Measurements from ENCODE around the gene GRAMD1B.

DNA sequence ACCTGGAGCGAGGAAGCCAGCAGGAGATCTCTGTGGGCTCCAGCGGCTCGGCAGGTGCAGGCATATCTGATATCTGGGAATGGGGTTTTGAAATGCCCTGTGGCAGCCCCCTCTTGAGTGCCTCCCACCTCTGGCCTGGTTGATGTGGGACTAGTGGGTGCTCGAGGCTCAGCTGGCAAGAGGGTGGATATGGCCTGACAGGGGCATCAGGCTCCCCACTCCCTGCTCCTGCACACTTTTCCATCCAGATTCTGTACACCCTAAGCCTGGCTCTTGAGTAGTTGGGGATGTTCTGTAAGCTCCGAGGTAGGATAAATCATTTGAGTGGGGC is 149.4 kb downstream of the GRAMD1B start:
- TF ChIP-seq YY1 (IDR thresholded peaks at IDR 0.05; ENCODE audit: extremely low read depth, insufficient replicate concordance, low read depth, low read length) (no peak), POLR2AphosphoS5 (IDR thresholded peaks at IDR 0.05; ENCODE audit: low read depth, low read length) (no peak), JUND (IDR thresholded peaks at IDR 0.05) (no peak), RAD21 (IDR thresholded peaks at IDR 0.05; ENCODE audit: low read depth) (no peak), CEBPB (IDR thresholded peaks at IDR 0.05; ENCODE audit: low read depth) (no peak)
- TF ChIP-seq, protein P1, sequence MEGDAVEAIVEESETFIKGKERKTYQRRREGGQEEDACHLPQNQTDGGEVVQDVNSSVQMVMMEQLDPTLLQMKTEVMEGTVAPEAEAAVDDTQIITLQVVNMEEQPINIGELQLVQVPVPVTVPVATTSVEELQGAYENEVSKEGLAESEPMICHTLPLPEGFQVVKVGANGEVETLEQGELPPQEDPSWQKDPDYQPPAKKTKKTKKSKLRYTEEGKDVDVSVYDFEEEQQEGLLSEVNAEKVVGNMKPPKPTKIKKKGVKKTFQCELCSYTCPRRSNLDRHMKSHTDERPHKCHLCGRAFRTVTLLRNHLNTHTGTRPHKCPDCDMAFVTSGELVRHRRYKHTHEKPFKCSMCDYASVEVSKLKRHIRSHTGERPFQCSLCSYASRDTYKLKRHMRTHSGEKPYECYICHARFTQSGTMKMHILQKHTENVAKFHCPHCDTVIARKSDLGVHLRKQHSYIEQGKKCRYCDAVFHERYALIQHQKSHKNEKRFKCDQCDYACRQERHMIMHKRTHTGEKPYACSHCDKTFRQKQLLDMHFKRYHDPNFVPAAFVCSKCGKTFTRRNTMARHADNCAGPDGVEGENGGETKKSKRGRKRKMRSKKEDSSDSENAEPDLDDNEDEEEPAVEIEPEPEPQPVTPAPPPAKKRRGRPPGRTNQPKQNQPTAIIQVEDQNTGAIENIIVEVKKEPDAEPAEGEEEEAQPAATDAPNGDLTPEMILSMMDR (IDR thresholded peaks at IDR 0.05 in 2 of 3, conservative IDR thresholded peaks at IDR 0.05 in 1 of 3; ENCODE audit: borderline replicate concordance in 1 of 3, insufficient read depth in 1 of 3, low read depth in 2 of 3, low read length in 2 of 3): no peak
